Measurements from ENCODE around the gene AVL9. TPM values are rescaled to one million over a fixed set of nuclear protein-coding genes. Genes with fewer than 3 reads are reported as not detected.

Gene AVL9
- total and polyA plus RNA-seq, 9 of the 15 experiments (the other 6 are each of a cell fraction or from before 2014, with no cell fraction given), result 6.4 to 66.2 (median 30.1) TPM

GRCh38 chr7:32539366-32539765, 44.1 kb downstream of the AVL9 start (continued):
- TF ChIP-seq MNT (conservative IDR thresholded peaks at IDR 0.05) (no peak), ZBTB26 (CRISPR knock-in tag; IDR thresholded peaks at IDR 0.05) (no peak), HDAC8 (tag; IDR thresholded peaks at IDR 0.05) (peak; percentile 81; the same call in 1 of the 2 replicates), HINFP (tag; conservative IDR thresholded peaks at IDR 0.05; ENCODE audit: low read depth) (0 out of 2 replicates have a peak, but pooled peaks have one; percentile 40), CXXC5 (CRISPR knock-in tag; IDR thresholded peaks at IDR 0.05) (peak; percentile 54; the same call in 1 of the 2 replicates), MTF1 (CRISPR knock-in tag; IDR thresholded peaks at IDR 0.05; ENCODE audit: borderline replicate concordance) (no peak), ZBTB49 (CRISPR knock-in tag; IDR thresholded peaks at IDR 0.05; ENCODE audit: borderline replicate concordance) (no peak), NBN (IDR thresholded peaks at IDR 0.05; ENCODE audit: low read depth) (no peak), BRD4 (IDR thresholded peaks at IDR 0.05) (no peak), ZFP91 (CRISPR knock-in tag; IDR thresholded peaks at IDR 0.05) (no peak), ZNF589 (CRISPR knock-in tag; IDR thresholded peaks at IDR 0.05; ENCODE audit: low read depth) (peak; percentile 78; the same call in 1 of the 2 replicates), NFE2L1 (tag; IDR thresholded peaks at IDR 0.05; ENCODE audit: borderline replicate concordance, low read depth) (0 out of 2 replicates have a peak, but pooled peaks have one; percentile 33), EGR1 (conservative IDR thresholded peaks at IDR 0.05) (no peak), FOXP1 (CRISPR knock-in tag; IDR thresholded peaks at IDR 0.05) (no peak)

All from K562 (cell line).